Uterus (tissue), 4 donors: ENCODE data around the gene SLC39A3. TPM values are rescaled to one million over a fixed set of nuclear protein-coding genes. Genes with fewer than 3 reads are reported as not detected.
"Not testable (repeated sequence)": the region's sequence is repeated elsewhere in the genome, so short reads cannot be mapped to it uniquely, and the experiment has no call there.

Source experiments
- DNase-seq, 2 donors: peaks; one replicate each; pipeline ENCODE4 v3.0.0-alpha.2; 2019 to 2020
- H3K27ac ChIP-seq, 2 donors: fragments of 200-600 bp; sonication (generic); 1 replicate in 1 of 2; 2 replicates in 1 of 2; pipeline ENCODE4 v1.5.1; 2016 to 2018
- H3K27me3 ChIP-seq, 2 donors: fragments of 200-600 bp; sonication (generic); one replicate each; pipeline ENCODE4 v1.5.1; 2018 to 2019; ENCODE audit warnings: control low read depth in 1 of 2
- H3K36me3 ChIP-seq, 2 donors: fragments of 200-600 bp; sonication (generic); one replicate each; pipeline ENCODE4 v1.5.1; 2019; ENCODE audit warnings: control low read depth in 1 of 2
- H3K4me1 ChIP-seq, 2 donors: fragments of 200-600 bp; sonication (generic); one replicate each; pipeline ENCODE4 v1.5.1; 2018 to 2019; ENCODE audit warnings: control low read depth in 1 of 2
- H3K4me3 ChIP-seq, 2 donors: fragments of 200-600 bp; sonication (generic); 1 replicate in 1 of 2; 2 replicates in 1 of 2; pipeline ENCODE4 v1.5.1; 2018 to 2019; ENCODE audit warnings: mild to moderate bottlenecking in 1 of 2
- H3K9me3 ChIP-seq, 2 donors: fragments of 200-600 bp; sonication (generic); one replicate each; pipeline ENCODE4 v1.5.1; 2019; ENCODE audit warnings: control low read depth in 1 of 2
- POLR2A ChIP-seq, 2 donors: fragments of 450-650 bp; IDR thresholded peaks; one replicate each; pipeline ENCODE4 v1.6.1; 2016; ENCODE audit warnings: antibody characterized with exemption in 2 of 2, mild to moderate bottlenecking in 1 of 2, moderate library complexity in 1 of 2
- intact Hi-C: fragments of 100-400 bp; cut with DNase I; formaldehyde crosslinking; loops from one replicate; pipeline ENCODE4 v1.15.1; 2023; ENCODE audit warnings: low total_unique reads
- total RNA-seq, 4 donors: library from RNA; depleted of rRNA in 3 of 4; stranded (reverse); fragments of >200 nt in 3 of 4; gene quantifications; one replicate each; pipeline versions ENCODE4 v1.1.0 to v1.2.4, GENCODE V29; 2014 to 2023
- TF ChIP-seq, protein P1 (sequence below), 4 experiments: fragments of 200-600 bp in 2 of 4; fragments of 450-650 bp in 2 of 4; sonication (generic) in 2 of 4; IDR thresholded peaks; one replicate each; pipeline ENCODE4 v1.5.1; 2016 to 2019; ENCODE audit warnings: antibody characterized with exemption in 4 of 4, mild to moderate bottlenecking in 2 of 4, moderate library complexity in 1 of 4
- donor health status: DM: yes; HTN: yes; CAD: no.

The SLC39A3 gene
- total RNA-seq, 4 donors from 2014 or later = 4.7 to 138 (median 28.2) TPM

DNA sequence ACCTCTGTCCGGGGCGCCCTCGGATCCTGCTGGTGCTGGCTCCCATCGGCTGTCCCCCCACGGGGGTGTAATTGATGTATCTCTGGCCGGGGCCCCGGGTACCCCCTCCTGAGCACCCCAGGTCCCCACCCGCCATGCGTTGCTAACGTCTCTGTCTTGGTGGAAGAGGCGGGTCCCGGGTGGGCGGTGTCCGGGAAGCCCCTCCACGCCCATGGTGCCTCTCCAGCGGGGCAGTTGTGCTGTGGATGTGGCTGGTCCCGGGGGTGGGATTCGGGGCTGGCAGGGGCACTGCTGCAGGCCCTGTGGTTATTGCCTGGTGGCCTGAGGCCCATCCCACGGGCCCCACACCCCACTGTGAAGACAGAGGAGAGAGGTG, 23.6 kb downstream of the SLC39A3 start:
- H3K4me3 ChIP-seq = no peak overlapping the region
- intact Hi-C loops = no loop called here
- TF ChIP-seq POLR2A (IDR thresholded peaks at IDR 0.05) = no peak
- TF ChIP-seq, protein P1, sequence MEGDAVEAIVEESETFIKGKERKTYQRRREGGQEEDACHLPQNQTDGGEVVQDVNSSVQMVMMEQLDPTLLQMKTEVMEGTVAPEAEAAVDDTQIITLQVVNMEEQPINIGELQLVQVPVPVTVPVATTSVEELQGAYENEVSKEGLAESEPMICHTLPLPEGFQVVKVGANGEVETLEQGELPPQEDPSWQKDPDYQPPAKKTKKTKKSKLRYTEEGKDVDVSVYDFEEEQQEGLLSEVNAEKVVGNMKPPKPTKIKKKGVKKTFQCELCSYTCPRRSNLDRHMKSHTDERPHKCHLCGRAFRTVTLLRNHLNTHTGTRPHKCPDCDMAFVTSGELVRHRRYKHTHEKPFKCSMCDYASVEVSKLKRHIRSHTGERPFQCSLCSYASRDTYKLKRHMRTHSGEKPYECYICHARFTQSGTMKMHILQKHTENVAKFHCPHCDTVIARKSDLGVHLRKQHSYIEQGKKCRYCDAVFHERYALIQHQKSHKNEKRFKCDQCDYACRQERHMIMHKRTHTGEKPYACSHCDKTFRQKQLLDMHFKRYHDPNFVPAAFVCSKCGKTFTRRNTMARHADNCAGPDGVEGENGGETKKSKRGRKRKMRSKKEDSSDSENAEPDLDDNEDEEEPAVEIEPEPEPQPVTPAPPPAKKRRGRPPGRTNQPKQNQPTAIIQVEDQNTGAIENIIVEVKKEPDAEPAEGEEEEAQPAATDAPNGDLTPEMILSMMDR (IDR thresholded peaks at IDR 0.05) = no peak
- no peak overlapping the region for H3K27ac ChIP-seq
- H3K36me3 ChIP-seq = no peaks in the 10 kb centered on the region
- H3K9me3 ChIP-seq = no peaks in the 10 kb centered on the region
- no peaks in the 10 kb centered on the region for H3K27me3 ChIP-seq
- no peak for DNase-seq
- peaks cover 0 to 10% of the 10 kb centered on the region in 2 donors for H3K4me1 ChIP-seq

GRCh38 chr19:2715470-2716274, 24.1 kb downstream of the SLC39A3 start:
- Histone ChIP-seq H3K27ac (no peak overlapping the region), H3K4me1 (peaks cover 0 to 7% of the 10 kb centered on the region in 2 donors), H3K9me3 (no peaks in the 10 kb centered on the region), H3K27me3 (no peaks in the 10 kb centered on the region), H3K36me3 (no peaks in the 10 kb centered on the region), H3K4me3 (no peak overlapping the region)
- TF ChIP-seq POLR2A (IDR thresholded peaks at IDR 0.05) = no peak
- TF ChIP-seq, protein P1 (IDR thresholded peaks at IDR 0.05) = no peak
- intact Hi-C loops = no loop called here
- DNase-seq = no peak

GRCh38 chr19:2714531-2715269, 25.1 kb downstream of the SLC39A3 start:
- TF ChIP-seq, protein P1 (IDR thresholded peaks at IDR 0.05) = no peak
- no peak for TF ChIP-seq POLR2A (IDR thresholded peaks at IDR 0.05)
- intact Hi-C loops = no loop called here
- no peak for DNase-seq

GRCh38 chr19:2714102-2714501, 25.7 kb downstream of the SLC39A3 start:
- H3K27me3 ChIP-seq, H3K9me3 ChIP-seq, H3K4me1 ChIP-seq, H3K4me3 ChIP-seq, DNase-seq, H3K27ac ChIP-seq, H3K36me3 ChIP-seq, intact Hi-C loops: not testable (repeated sequence)

More at GRCh38 chr19:2714531-2715269, 25.1 kb downstream of the SLC39A3 start:
- H3K27me3 ChIP-seq = no peaks in the 10 kb centered on the region
- no peaks in the 10 kb centered on the region for H3K9me3 ChIP-seq
- no peaks in the 10 kb centered on the region for H3K36me3 ChIP-seq
- H3K4me3 ChIP-seq = no peak overlapping the region
- no peaks in the 10 kb centered on the region for H3K4me1 ChIP-seq
- H3K27ac ChIP-seq = no peak overlapping the region

GRCh38 chr19:2713170-2713569, 26.6 kb downstream of the SLC39A3 start:
- intact Hi-C loops, H3K4me1 ChIP-seq, H3K36me3 ChIP-seq, H3K27me3 ChIP-seq, H3K27ac ChIP-seq, H3K9me3 ChIP-seq, H3K4me3 ChIP-seq, DNase-seq: not testable (repeated sequence)

DNA sequence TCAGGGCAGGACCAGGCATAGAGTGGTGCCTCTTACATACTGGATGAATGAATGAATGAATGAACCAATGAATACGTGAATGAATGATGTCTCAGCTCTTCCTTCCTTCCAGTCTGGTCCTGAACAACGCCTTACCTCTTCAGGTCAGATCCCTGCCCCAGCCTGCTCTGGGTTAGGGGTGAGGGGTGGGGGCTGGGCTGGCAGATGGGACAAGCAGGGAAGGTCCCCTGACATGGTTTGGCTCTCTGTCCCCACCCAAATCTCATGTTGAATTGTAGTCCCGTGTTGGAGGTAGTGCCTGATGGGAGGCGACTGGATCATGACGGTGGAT, 28.0 kb downstream of the SLC39A3 start:
- Histone ChIP-seq H3K9me3 (no peaks in the 10 kb centered on the region), H3K4me3 (no peak overlapping the region), H3K27me3 (no peaks in the 10 kb centered on the region), H3K36me3 (no peaks in the 10 kb centered on the region), H3K27ac (no peak overlapping the region), H3K4me1 (no peaks in the 10 kb centered on the region)
- DNase-seq = no peak
- intact Hi-C loops = no loop called here
- no peak for TF ChIP-seq POLR2A (IDR thresholded peaks at IDR 0.05)
- TF ChIP-seq, protein P1 (IDR thresholded peaks at IDR 0.05) = no peak
